Calu3 (cell line): Measurements from ENCODE around the gene SULT1A1. TPM values are rescaled to one million over a fixed set of nuclear protein-coding genes. Genes with fewer than 3 reads are reported as not detected.
"Not testable (repeated sequence)": the region's sequence is repeated elsewhere in the genome, so short reads cannot be mapped to it uniquely, and the experiment has no call there.

Source experiments
- BruUV-seq: library from RNA; stranded (reverse); fragments of 400-500 nt; replicated peaks from 2 replicates; lab custom pipeline; 2021; lab: Mats Ljungman, UMichigan
- CTCF ChIA-PET: fragments of 300-600 bp; sonication (Branson Sonifier 250); formaldehyde crosslinking; loops from one replicate; lab custom pipeline; 2022; ENCODE audit warnings: antibody characterized with exemption; lab: Charles Lee
- DNase-seq: peaks from one replicate; pipeline ENCODE4 v3.0.0; 2022
- H3K27ac Mint-ChIP-seq: one replicate; pipeline ENCODE4 v1.8.0; 2022; ENCODE audit warnings: mixed read lengths; ENCODE audit not compliant: unreplicated experiment
- H3K27me3 Mint-ChIP-seq: one replicate; pipeline ENCODE4 v1.8.0; 2022; ENCODE audit warnings: mixed read lengths; ENCODE audit not compliant: unreplicated experiment
- H3K36me3 Mint-ChIP-seq: one replicate; pipeline ENCODE4 v1.8.0; 2022; ENCODE audit warnings: mild to moderate bottlenecking, moderate library complexity, mixed read lengths; ENCODE audit not compliant: insufficient read depth, unreplicated experiment
- H3K4me1 Mint-ChIP-seq: one replicate; pipeline ENCODE4 v1.8.0; 2022; ENCODE audit warnings: mild to moderate bottlenecking, low read depth, mixed read lengths; ENCODE audit not compliant: unreplicated experiment
- H3K4me3 Mint-ChIP-seq: one replicate; pipeline ENCODE4 v1.8.0; 2022; ENCODE audit warnings: mild to moderate bottlenecking, low read depth, moderate library complexity, mixed read lengths; ENCODE audit not compliant: unreplicated experiment
- H3K9me3 Mint-ChIP-seq: one replicate; pipeline ENCODE4 v1.8.0; 2022; ENCODE audit warnings: low read depth, mixed read lengths; ENCODE audit not compliant: unreplicated experiment
- CTCF ChIP-seq: fragments of 200-600 bp; IDR thresholded peaks from one replicate; pipeline ENCODE4 v1.8.0; 2022; ENCODE audit warnings: antibody characterized with exemption; ENCODE audit not compliant: unreplicated experiment
- intact Hi-C: fragments of 100-400 bp; cut with micrococcal nuclease; formaldehyde crosslinking; loops from one replicate; pipeline ENCODE4 v1.10.0; 2022; ENCODE audit not compliant: unreplicated experiment
- total RNA-seq: library from RNA; stranded (reverse); gene quantifications from 2 replicates; pipeline ENCODE4 v1.2.3, GENCODE V29; 2022

SULT1A1 gene
- total RNA-seq, 1 experiment from 2014 or later: 14.0 TPM

GRCh38 chr16:28610595-28611191 is 849 bp upstream of the SULT1A1 start:
- no peak overlapping the region for H3K4me3 Mint-ChIP-seq
- BruUV-seq: no TSS peak
- CTCF ChIA-PET: no interaction called here
- no peak overlapping the region for H3K27ac Mint-ChIP-seq
- no peaks in the 10 kb centered on the region for H3K9me3 Mint-ChIP-seq
- H3K4me1 Mint-ChIP-seq: no peaks in the 10 kb centered on the region
- H3K27me3 Mint-ChIP-seq: no peaks in the 10 kb centered on the region
- intact Hi-C loops: no loop called here
- DNase-seq: no peak
- no peak for TF ChIP-seq CTCF
- no peaks in the 10 kb centered on the region for H3K36me3 Mint-ChIP-seq

GRCh38 chr16:28608867-28609596 is 812 bp downstream of the SULT1A1 start:
- BruUV-seq, DNase-seq, H3K4me3 Mint-ChIP-seq, H3K27ac Mint-ChIP-seq, H3K9me3 Mint-ChIP-seq, H3K27me3 Mint-ChIP-seq, H3K36me3 Mint-ChIP-seq, H3K4me1 Mint-ChIP-seq, intact Hi-C loops: not testable (repeated sequence)
- CTCF ChIA-PET: interaction anchor here (0.6 kb wide), 1 partner anchor 119 kb away, joined by 4 read pairs; no protein-coding TSS in a partner anchor

GRCh38 chr16:28608496-28608808 is 1.4 kb downstream of the SULT1A1 start:
- H3K9me3 Mint-ChIP-seq, H3K36me3 Mint-ChIP-seq, H3K27ac Mint-ChIP-seq, CTCF ChIA-PET, BruUV-seq, H3K27me3 Mint-ChIP-seq, H3K4me1 Mint-ChIP-seq, H3K4me3 Mint-ChIP-seq, intact Hi-C loops, DNase-seq: not testable (repeated sequence)

GRCh38 chr16:28607681-28608495 is 2.0 kb downstream of the SULT1A1 start:
- H3K27ac Mint-ChIP-seq, H3K9me3 Mint-ChIP-seq, H3K4me3 Mint-ChIP-seq, H3K4me1 Mint-ChIP-seq, H3K36me3 Mint-ChIP-seq, intact Hi-C loops, BruUV-seq, CTCF ChIA-PET, DNase-seq, H3K27me3 Mint-ChIP-seq: not testable (repeated sequence)

GRCh38 chr16:28607116-28607623 is 2.7 kb downstream of the SULT1A1 start:
- CTCF ChIA-PET: no interaction called here
- Mint-ChIP-seq H3K27ac (no peak overlapping the region), H3K27me3 (no peaks in the 10 kb centered on the region), H3K4me1 (no peaks in the 10 kb centered on the region), H3K9me3 (no peaks in the 10 kb centered on the region), H3K36me3 (no peaks in the 10 kb centered on the region), H3K4me3 (no peak overlapping the region)
- BruUV-seq: no TSS peak
- no peak for TF ChIP-seq CTCF
- DNase-seq: no peak
- intact Hi-C loops: no loop called here
